Upper lobe of right lung (tissue), 1 donor: ENCODE measurements around the gene SOX18. TPM values are rescaled to one million over a fixed set of nuclear protein-coding genes. Genes with fewer than 3 reads are reported as not detected.

Experiments
- ATAC-seq: fragments of 200-7000 bp; cut with Tn5 transposase; one replicate; pipeline ENCODE4 v1.9.1; 2020; ENCODE audit warnings: mild to moderate bottlenecking, moderate library complexity
- DNase-seq: peaks from one replicate; pipeline ENCODE4 v3.0.0-alpha.2; 2020
- H3K27ac ChIP-seq: fragments of 200-600 bp; one replicate; pipeline ENCODE4 v1.8.0; 2022
- H3K27me3 ChIP-seq: fragments of 200-600 bp; one replicate; pipeline ENCODE4 v1.8.0; 2022; ENCODE audit warnings: mild to moderate bottlenecking
- H3K36me3 ChIP-seq: fragments of 200-600 bp; one replicate; pipeline ENCODE4 v1.8.0; 2022
- H3K4me1 ChIP-seq: fragments of 200-600 bp; one replicate; pipeline ENCODE4 v1.8.0; 2022
- H3K4me3 ChIP-seq: fragments of 200-600 bp; one replicate; pipeline ENCODE4 v1.8.0; 2022; ENCODE audit warnings: mild to moderate bottlenecking
- H3K9me3 ChIP-seq: fragments of 200-600 bp; one replicate; pipeline ENCODE4 v1.8.0; 2022
- CTCF ChIP-seq: fragments of 200-600 bp; IDR thresholded peaks from one replicate; pipeline ENCODE4 v1.8.0; 2022; ENCODE audit warnings: antibody characterized with exemption
- intact Hi-C: fragments of 100-400 bp; cut with DNase I; formaldehyde crosslinking; loops from one replicate; pipeline ENCODE4 v1.11.0; 2022
- total RNA-seq: library from RNA; stranded (reverse); fragmentation: NEBNext Ultra II Directional; extraction: Animal tissue kit (Norgen Biotek cat#: 25700); gene quantifications from one replicate; pipeline ENCODE4 v1.2.1, GENCODE V29; 2021
- donor health status: DM: no; HTN: yes; CAD: no; lungs with severe emphysema.

The SOX18 gene
- total RNA-seq, 1 donor from 2014 or later, result 135 TPM

- ATAC-seq (no peak), DNase-seq (no peak)
- Histone ChIP-seq H3K27me3 (peaks cover 46% of the 10 kb centered on the region), H3K27ac (no peak overlapping the region), H3K4me3 (no peak overlapping the region), H3K36me3 (no peaks in the 10 kb centered on the region), H3K4me1 (peaks cover 40% of the 10 kb centered on the region), H3K9me3 (no peaks in the 10 kb centered on the region)
- TF ChIP-seq CTCF, result no peak
- intact Hi-C loops, result no loop called here
These were observed 9.0 kb downstream of the SOX18 start for GRCh38 chr20:64040231-64041039.

- no peak for TF ChIP-seq CTCF
- H3K27me3 ChIP-seq, result peaks cover 46% of the 10 kb centered on the region
- peaks cover 40% of the 10 kb centered on the region for H3K4me1 ChIP-seq
- no peaks in the 10 kb centered on the region for H3K36me3 ChIP-seq
- intact Hi-C loops, result no loop called here
- no peaks in the 10 kb centered on the region for H3K9me3 ChIP-seq
- ATAC-seq, result peak; percentile 38
- no peak for DNase-seq
- H3K27ac ChIP-seq, result no peak overlapping the region
- peak overlapping the region; percentile 64 for H3K4me3 ChIP-seq
These were observed 9.9 kb downstream of the SOX18 start for GRCh38 chr20:64039293-64040160.

GRCh38 chr20:64038565-64039292 lies 10.7 kb downstream of the SOX18 start:
- H3K4me3 ChIP-seq, result peak overlapping the region; percentile 64
- peaks cover 40% of the 10 kb centered on the region for H3K4me1 ChIP-seq
- peak overlapping the region; percentile 81 for H3K27ac ChIP-seq
- peak; percentile 66 for TF ChIP-seq CTCF
- H3K27me3 ChIP-seq, result peaks cover 46% of the 10 kb centered on the region
- peak; percentile 86 for ATAC-seq
- peaks cover 2% of the 10 kb centered on the region for H3K36me3 ChIP-seq
- peak; percentile 89 for DNase-seq
- H3K9me3 ChIP-seq, result no peaks in the 10 kb centered on the region
- intact Hi-C loops, result no loop called here

GRCh38 chr20:64038224-64038564 lies 11.2 kb downstream of the SOX18 start:
- Histone ChIP-seq H3K4me1 (peaks cover 40% of the 10 kb centered on the region), H3K36me3 (peaks cover 8% of the 10 kb centered on the region), H3K9me3 (no peaks in the 10 kb centered on the region), H3K4me3 (peak overlapping the region; percentile 64), H3K27me3 (peaks cover 46% of the 10 kb centered on the region), H3K27ac (peak overlapping the region; percentile 81)
- ATAC-seq, result peak; percentile 4
- intact Hi-C loops, result no loop called here
- no peak for DNase-seq
- TF ChIP-seq CTCF, result no peak

GRCh38 chr20:64037498-64038213 lies 11.8 kb downstream of the SOX18 start:
- TF ChIP-seq CTCF, result no peak
- Histone ChIP-seq H3K4me1 (peaks cover 40% of the 10 kb centered on the region), H3K36me3 (peaks cover 11% of the 10 kb centered on the region), H3K27ac (no peak overlapping the region), H3K27me3 (peaks cover 46% of the 10 kb centered on the region), H3K9me3 (no peaks in the 10 kb centered on the region), H3K4me3 (peak overlapping the region; percentile 64)
- ATAC-seq (no peak), DNase-seq (no peak)
- intact Hi-C loops, result no loop called here
